ENCODE measurements around the gene PIGC. TPM values are rescaled to one million over a fixed set of nuclear protein-coding genes. Genes with fewer than 3 reads are reported as not detected.

The PIGC gene
- total and polyA plus RNA-seq, 4 experiments from 2014 or later = 48.9 to 132 (median 79.2) TPM

- H3K36me3 ChIP-seq (ENCODE audit: insufficient read depth, low read length) = no peaks in the 10 kb centered on the region
- H3K27me3 ChIP-seq (ENCODE audit: insufficient read depth, low read length) = no peaks in the 10 kb centered on the region
- ChIA-PET POLR2A (ENCODE audit: partially characterized antibody) (interaction anchor here (0.8 kb wide), 1 partner anchor 423 kb away, joined by 3 read pairs; no protein-coding TSS in a partner anchor), CTCF (ENCODE audit: partially characterized antibody) (interaction anchor here (1.0 to 8.9 kb wide), 5 partner anchors 10 to 424 kb away, joined by 3 to 56 read pairs (median 4); no protein-coding TSS in a partner anchor)
- Mint-ChIP-seq H3K4me3 (no peak overlapping the region), H3K36me3 (no peaks in the 10 kb centered on the region), H3K27me3 (no peaks in the 10 kb centered on the region), H3K4me1 (peaks cover 10 to 15% (median 12%) of the 10 kb centered on the region in 4 donors), H3K27ac (peak overlapping the region in 1 of 7 donors; percentile 12), H3K9me3 (peaks cover 0 to 2% (median 0%) of the 10 kb centered on the region in 8 donors)
- intact Hi-C loops (cut with micrococcal nuclease) = loop anchor here (10.0 kb wide), 1 partner anchor 781 kb away; no protein-coding TSS in a partner anchor
- peaks cover 34% of the 10 kb centered on the region for H3K4me1 ChIP-seq (ENCODE audit: insufficient read depth, low read length)
- H3K9me3 ChIP-seq (ENCODE audit: control insufficient read depth in 1 of 2, low read length in 2 of 2) = no peaks in the 10 kb centered on the region
- no peak overlapping the region for H3K4me3 ChIP-seq (ENCODE audit: low read length in 2 of 2)
- H3K27ac ChIP-seq (ENCODE audit: low read depth, low read length) = no peak overlapping the region
- DNase-seq = no peak
Observed at GRCh38 chr1:172425339-172425738, 18.5 kb downstream of the PIGC start.

- no peak overlapping the region for H3K4me3 ChIP-seq (ENCODE audit: low read length in 2 of 2)
- H3K4me3 Mint-ChIP-seq = no peak overlapping the region
- intact Hi-C loops (cut with micrococcal nuclease) = loop anchor here (10.0 kb wide), 1 partner anchor 779 kb away; no protein-coding TSS in a partner anchor
- peaks cover 0 to 2% (median 0%) of the 10 kb centered on the region in 8 donors for H3K9me3 Mint-ChIP-seq
- no peaks in the 10 kb centered on the region for H3K9me3 ChIP-seq (ENCODE audit: control insufficient read depth in 1 of 2, low read length in 2 of 2)
- ChIA-PET CTCF (ENCODE audit: partially characterized antibody) (interaction anchor here (0.8 to 0.9 kb wide), 2 partner anchors 20 to 421 kb away, joined by 3 read pairs; no protein-coding TSS in a partner anchor), POLR2A (ENCODE audit: partially characterized antibody) (no interaction called here)
- H3K36me3 Mint-ChIP-seq = peaks cover 0 to 4% of the 10 kb centered on the region in 2 donors
- no peaks in the 10 kb centered on the region for H3K36me3 ChIP-seq (ENCODE audit: insufficient read depth, low read length)
- H3K27ac Mint-ChIP-seq = no peak overlapping the region
- no peaks in the 10 kb centered on the region for H3K27me3 ChIP-seq (ENCODE audit: insufficient read depth, low read length)
- H3K27me3 Mint-ChIP-seq = no peaks in the 10 kb centered on the region
- H3K27ac ChIP-seq (ENCODE audit: low read depth, low read length) = no peak overlapping the region
- H3K4me1 ChIP-seq (ENCODE audit: insufficient read depth, low read length) = peaks cover 22% of the 10 kb centered on the region
- peaks cover 0 to 3% (median under 1%) of the 10 kb centered on the region in 4 donors for H3K4me1 Mint-ChIP-seq
- no peak for DNase-seq
Observed at GRCh38 chr1:172423336-172423735, 20.5 kb downstream of the PIGC start.

GRCh38 chr1:172421974-172422604, 21.8 kb downstream of the PIGC start:
- Histone ChIP-seq H3K4me3 (ENCODE audit: low read length in 2 of 2) (no peak overlapping the region), H3K27ac (ENCODE audit: low read depth, low read length) (no peak overlapping the region), H3K9me3 (ENCODE audit: control insufficient read depth in 1 of 2, low read length in 2 of 2) (no peaks in the 10 kb centered on the region), H3K36me3 (ENCODE audit: insufficient read depth, low read length) (no peaks in the 10 kb centered on the region), H3K27me3 (ENCODE audit: insufficient read depth, low read length) (no peaks in the 10 kb centered on the region), H3K4me1 (ENCODE audit: insufficient read depth, low read length) (peaks cover 10% of the 10 kb centered on the region)
- Mint-ChIP-seq H3K4me1 (peaks cover 0 to 3% (median under 1%) of the 10 kb centered on the region in 4 donors), H3K36me3 (peaks cover 0 to 7% of the 10 kb centered on the region in 2 donors), H3K9me3 (peaks cover 0 to 2% (median 0%) of the 10 kb centered on the region in 8 donors), H3K27me3 (no peaks in the 10 kb centered on the region), H3K27ac (no peak overlapping the region), H3K4me3 (no peak overlapping the region)
- intact Hi-C loops (cut with micrococcal nuclease) = loop anchor here (10.0 kb wide), 1 partner anchor 777 kb away; no protein-coding TSS in a partner anchor
- POLR2A ChIA-PET (ENCODE audit: partially characterized antibody) = no interaction called here
- CTCF ChIA-PET (ENCODE audit: partially characterized antibody) = no interaction called here
- DNase-seq = no peak

GRCh38 chr1:172420385-172420784, 23.5 kb downstream of the PIGC start, which contains the start of gene C1orf105:
TSS of gene C1orf105 (plus strand) at chr1:172420685. CDS start at chr1:172420886, 201 bp downstream.
- ChIA-PET CTCF (ENCODE audit: partially characterized antibody) (no interaction called here), POLR2A (ENCODE audit: partially characterized antibody) (no interaction called here)
- Histone ChIP-seq H3K4me1 (ENCODE audit: insufficient read depth, low read length) (no peaks in the 10 kb centered on the region), H3K9me3 (ENCODE audit: control insufficient read depth in 1 of 2, low read length in 2 of 2) (no peaks in the 10 kb centered on the region), H3K27ac (ENCODE audit: low read depth, low read length) (no peak within 1 kb of the TSS), H3K4me3 (ENCODE audit: low read length in 2 of 2) (no peak within 1 kb of the TSS), H3K36me3 (ENCODE audit: insufficient read depth, low read length) (no peaks in the 10 kb centered on the region), H3K27me3 (ENCODE audit: insufficient read depth, low read length) (no peaks in the 10 kb centered on the region)
- Mint-ChIP-seq H3K4me3 (no peak within 1 kb of the TSS), H3K9me3 (peaks cover 0 to 2% (median 0%) of the 10 kb centered on the region in 8 donors), H3K27ac (peak within 1 kb of the TSS in 3 of 7 donors; percentile 10 to 53 (median 26)), H3K4me1 (peaks cover 0 to 3% (median under 1%) of the 10 kb centered on the region in 4 donors), H3K36me3 (peaks cover 0 to 13% of the 10 kb centered on the region in 2 donors), H3K27me3 (no peaks in the 10 kb centered on the region)
- intact Hi-C loops (cut with micrococcal nuclease) = loop anchor here (10.0 kb wide), 1 partner anchor 776 kb away; no protein-coding TSS in a partner anchor
- DNase-seq = no peak

- CTCF ChIA-PET (ENCODE audit: partially characterized antibody) = interaction anchor here (0.9 to 1.5 kb wide), 4 partner anchors 12 to 415 kb away, joined by 3 to 4 read pairs (median 3); no protein-coding TSS in a partner anchor
- DNase-seq = no peak
- H3K36me3 ChIP-seq (ENCODE audit: insufficient read depth, low read length) = no peaks in the 10 kb centered on the region
- H3K27ac ChIP-seq (ENCODE audit: low read depth, low read length) = no peak overlapping the region
- peaks cover 0 to 2% (median 0%) of the 10 kb centered on the region in 8 donors for H3K9me3 Mint-ChIP-seq
- peaks cover 0 to 3% (median 0%) of the 10 kb centered on the region in 4 donors for H3K4me1 Mint-ChIP-seq
- H3K27ac Mint-ChIP-seq = no peak overlapping the region
- POLR2A ChIA-PET (ENCODE audit: partially characterized antibody) = no interaction called here
- no peaks in the 10 kb centered on the region for H3K4me1 ChIP-seq (ENCODE audit: insufficient read depth, low read length)
- no peak overlapping the region for H3K4me3 Mint-ChIP-seq
- no peaks in the 10 kb centered on the region for H3K9me3 ChIP-seq (ENCODE audit: control insufficient read depth in 1 of 2, low read length in 2 of 2)
- H3K27me3 ChIP-seq (ENCODE audit: insufficient read depth, low read length) = no peaks in the 10 kb centered on the region
- intact Hi-C loops (cut with micrococcal nuclease) = no loop called here
- H3K27me3 Mint-ChIP-seq = no peaks in the 10 kb centered on the region
- peaks cover 5 to 25% of the 10 kb centered on the region in 2 donors for H3K36me3 Mint-ChIP-seq
- H3K4me3 ChIP-seq (ENCODE audit: low read length in 2 of 2) = no peak overlapping the region
Observed at GRCh38 chr1:172417557-172417956, 26.3 kb downstream of the PIGC start.

- intact Hi-C loops (cut with micrococcal nuclease) = no loop called here
- Histone ChIP-seq H3K27me3 (ENCODE audit: insufficient read depth, low read length) (no peaks in the 10 kb centered on the region), H3K36me3 (ENCODE audit: insufficient read depth, low read length) (no peaks in the 10 kb centered on the region), H3K4me1 (ENCODE audit: insufficient read depth, low read length) (no peaks in the 10 kb centered on the region), H3K4me3 (ENCODE audit: low read length in 2 of 2) (no peak overlapping the region), H3K27ac (ENCODE audit: low read depth, low read length) (no peak overlapping the region), H3K9me3 (ENCODE audit: control insufficient read depth in 1 of 2, low read length in 2 of 2) (no peaks in the 10 kb centered on the region)
- Mint-ChIP-seq H3K4me1 (peaks cover 0 to 3% (median 0%) of the 10 kb centered on the region in 4 donors), H3K4me3 (no peak overlapping the region), H3K27me3 (no peaks in the 10 kb centered on the region), H3K36me3 (peaks cover 5 to 32% of the 10 kb centered on the region in 2 donors), H3K9me3 (peaks cover 0 to 2% (median 0%) of the 10 kb centered on the region in 8 donors), H3K27ac (peak overlapping the region in 1 of 7 donors; percentile 23)
- no peak for DNase-seq
- CTCF ChIA-PET (ENCODE audit: partially characterized antibody) = interaction anchor here (0.7 to 1.6 kb wide), 7 partner anchors 8 to 414 kb away, joined by 3 to 5 read pairs (median 3); no protein-coding TSS in a partner anchor
- POLR2A ChIA-PET (ENCODE audit: partially characterized antibody) = interaction anchor here (0.9 kb wide), 1 partner anchor 10 kb away, joined by 3 read pairs; no protein-coding TSS in a partner anchor
Observed at GRCh38 chr1:172416496-172417035, 27.3 kb downstream of the PIGC start.

GRCh38 chr1:172414331-172414730, 29.5 kb downstream of the PIGC start:
- intact Hi-C loops (cut with micrococcal nuclease) = no loop called here
- H3K36me3 Mint-ChIP-seq = peaks cover 5 to 29% of the 10 kb centered on the region in 2 donors
- CTCF ChIA-PET (ENCODE audit: partially characterized antibody) = no interaction called here

More at GRCh38 chr1:172414331-172414730, 29.5 kb downstream of the PIGC start:
- H3K27ac Mint-ChIP-seq = no peak overlapping the region
- no peaks in the 10 kb centered on the region for H3K4me1 Mint-ChIP-seq
- H3K27ac ChIP-seq (ENCODE audit: low read depth, low read length) = no peak overlapping the region
- H3K27me3 ChIP-seq (ENCODE audit: insufficient read depth, low read length) = no peaks in the 10 kb centered on the region
- no peak overlapping the region for H3K4me3 Mint-ChIP-seq
- peaks cover 0 to 2% (median 0%) of the 10 kb centered on the region in 8 donors for H3K9me3 Mint-ChIP-seq
- H3K9me3 ChIP-seq (ENCODE audit: control insufficient read depth in 1 of 2, low read length in 2 of 2) = no peaks in the 10 kb centered on the region
- no peaks in the 10 kb centered on the region for H3K36me3 ChIP-seq (ENCODE audit: insufficient read depth, low read length)
- no peak overlapping the region for H3K4me3 ChIP-seq (ENCODE audit: low read length in 2 of 2)
- POLR2A ChIA-PET (ENCODE audit: partially characterized antibody) = no interaction called here
- H3K27me3 Mint-ChIP-seq = no peaks in the 10 kb centered on the region
- H3K4me1 ChIP-seq (ENCODE audit: insufficient read depth, low read length) = no peaks in the 10 kb centered on the region
- DNase-seq = no peak
